ENCODE results near the gene TMOD3. TPM values are rescaled to one million over a fixed set of nuclear protein-coding genes. Genes with fewer than 3 reads are reported as not detected.

TMOD3 gene
- total RNA-seq, 2 donors from 2014 or later: 68.4 to 78.6 TPM

- Histone ChIP-seq H3K27ac (no peak overlapping the region), H3K27me3 (no peaks in the 10 kb centered on the region), H3K36me3 (no peaks in the 10 kb centered on the region), H3K9ac (ENCODE audit: low read depth in 2 of 2, low read length in 2 of 2) (no peak overlapping the region), H3K4me1 (no peaks in the 10 kb centered on the region), H3K4me3 (no peak overlapping the region), H3K9me3 (no peaks in the 10 kb centered on the region)
- no peak for TF ChIP-seq CTCF (IDR thresholded peaks at IDR 0.05)
- no peak for DNase-seq
- intact Hi-C loops (cut with DNase I): no loop called here
These were observed 88.0 kb downstream of the TMOD3 start for GRCh38 chr15:51917493-51917892.

- Histone ChIP-seq H3K4me1 (no peaks in the 10 kb centered on the region), H3K27ac (no peak overlapping the region), H3K4me3 (no peak overlapping the region), H3K9me3 (no peaks in the 10 kb centered on the region), H3K9ac (ENCODE audit: low read depth in 2 of 2, low read length in 2 of 2) (no peak overlapping the region), H3K27me3 (no peaks in the 10 kb centered on the region), H3K36me3 (no peaks in the 10 kb centered on the region)
- intact Hi-C loops (cut with DNase I): no loop called here
- TF ChIP-seq CTCF (IDR thresholded peaks at IDR 0.05): no peak
- no peak for DNase-seq
These were observed 95.0 kb downstream of the TMOD3 start for GRCh38 chr15:51924156-51925068.

- H3K36me3 ChIP-seq: no peaks in the 10 kb centered on the region
- H3K9me3 ChIP-seq: no peaks in the 10 kb centered on the region
- no peak overlapping the region for H3K4me3 ChIP-seq
- DNase-seq: no peak
- H3K9ac ChIP-seq (ENCODE audit: low read depth in 2 of 2, low read length in 2 of 2): no peak overlapping the region
- H3K27ac ChIP-seq: no peak overlapping the region
- no peaks in the 10 kb centered on the region for H3K27me3 ChIP-seq
- no peak for TF ChIP-seq CTCF (IDR thresholded peaks at IDR 0.05)
- no peaks in the 10 kb centered on the region for H3K4me1 ChIP-seq
- intact Hi-C loops (cut with DNase I): no loop called here
These were observed 97.4 kb downstream of the TMOD3 start for GRCh38 chr15:51926809-51927208.

GRCh38 chr15:51931016-51931415 is 101.6 kb downstream of the TMOD3 start:
- Histone ChIP-seq H3K4me3 (no peak overlapping the region), H3K9me3 (no peaks in the 10 kb centered on the region), H3K27me3 (no peaks in the 10 kb centered on the region), H3K4me1 (no peaks in the 10 kb centered on the region), H3K9ac (ENCODE audit: low read depth in 2 of 2, low read length in 2 of 2) (no peak overlapping the region), H3K27ac (no peak overlapping the region), H3K36me3 (no peaks in the 10 kb centered on the region)
- TF ChIP-seq CTCF (IDR thresholded peaks at IDR 0.05): no peak
- no peak for DNase-seq
- intact Hi-C loops (cut with DNase I): no loop called here

- H3K4me1 ChIP-seq: no peaks in the 10 kb centered on the region
- no peak overlapping the region for H3K4me3 ChIP-seq
- TF ChIP-seq CTCF (IDR thresholded peaks at IDR 0.05): no peak
- no peak overlapping the region for H3K9ac ChIP-seq (ENCODE audit: low read depth in 2 of 2, low read length in 2 of 2)
- no peaks in the 10 kb centered on the region for H3K9me3 ChIP-seq
- H3K27me3 ChIP-seq: no peaks in the 10 kb centered on the region
- intact Hi-C loops (cut with DNase I): no loop called here
- H3K27ac ChIP-seq: no peak overlapping the region
- no peak for DNase-seq
- H3K36me3 ChIP-seq: no peaks in the 10 kb centered on the region
These were observed 102.2 kb downstream of the TMOD3 start for GRCh38 chr15:51931638-51932037.
